UCSD-AML1 (cell line): ENCODE measurements around the gene DNMT3L.
"Not testable (repeated sequence)": the region's sequence is repeated elsewhere in the genome, so short reads cannot be mapped to it uniquely, and the experiment has no call there.

Source experiments
- DNase-seq: peaks from one replicate; lab custom pipeline; 2025; ENCODE audit not compliant: unreplicated experiment; lab: John Stamatoyannopoulos, UW

Gene DNMT3L

GRCh38 chr21:44249204-44250037, 12.3 kb downstream of the DNMT3L start:
- DNase-seq: not testable (repeated sequence)

GRCh38 chr21:44247904-44248303, 13.8 kb downstream of the DNMT3L start:
- DNase-seq: not testable (repeated sequence)

- DNase-seq: not testable (repeated sequence)
These were observed 17.7 kb downstream of the DNMT3L start for GRCh38 chr21:44243980-44244379.

- DNase-seq: not testable (repeated sequence)
These were observed 20.4 kb downstream of the DNMT3L start for GRCh38 chr21:44241281-44241680.

GRCh38 chr21:44240842-44241241, 20.9 kb downstream of the DNMT3L start, which contains the start of gene ICOSLG:
TSS of gene ICOSLG (minus strand) at chr21:44240943. CDS start at chr21:44240817, 126 bp downstream.
- not testable (repeated sequence) for DNase-seq

- not testable (repeated sequence) for DNase-seq
These were observed 21.3 kb downstream of the DNMT3L start for GRCh38 chr21:44240353-44240752.

- DNase-seq: not testable (repeated sequence)
These were observed 32.1 kb downstream of the DNMT3L start for GRCh38 chr21:44229561-44229960.

- DNase-seq: not testable (repeated sequence)
These were observed 33.6 kb downstream of the DNMT3L start for GRCh38 chr21:44228109-44228508.

GRCh38 chr21:44227614-44228013, 34.1 kb downstream of the DNMT3L start:
- not testable (repeated sequence) for DNase-seq

GRCh38 chr21:44225605-44226004, 36.1 kb downstream of the DNMT3L start:
- DNase-seq: not testable (repeated sequence)

- not testable (repeated sequence) for DNase-seq
These were observed 38.4 kb downstream of the DNMT3L start for GRCh38 chr21:44223334-44223733.

- DNase-seq: not testable (repeated sequence)
These were observed 41.0 kb downstream of the DNMT3L start for GRCh38 chr21:44220674-44221073.

- not testable (repeated sequence) for DNase-seq
These were observed 43.2 kb downstream of the DNMT3L start for GRCh38 chr21:44218461-44218860.

GRCh38 chr21:44211978-44212377, 49.7 kb downstream of the DNMT3L start:
- not testable (repeated sequence) for DNase-seq

- not testable (repeated sequence) for DNase-seq
These were observed 50.1 kb downstream of the DNMT3L start for GRCh38 chr21:44211574-44211973.

- not testable (repeated sequence) for DNase-seq
These were observed 53.6 kb downstream of the DNMT3L start for GRCh38 chr21:44207860-44208646.

- not testable (repeated sequence) for DNase-seq
These were observed 54.7 kb downstream of the DNMT3L start for GRCh38 chr21:44206698-44207676.

- DNase-seq: not testable (repeated sequence)
These were observed 55.5 kb downstream of the DNMT3L start for GRCh38 chr21:44206187-44206586.

- not testable (repeated sequence) for DNase-seq
These were observed 59.0 kb downstream of the DNMT3L start for GRCh38 chr21:44202590-44203299.

- DNase-seq: not testable (repeated sequence)
These were observed 61.7 kb downstream of the DNMT3L start for GRCh38 chr21:44199997-44200396.
